Dendritic cell treated with granulocyte-macrophage colony-stimulating factor and Interleukin-4, amounts not matched to agents 40 ng/mL and 50 ng/mL, for 4 days (primary cell): ENCODE measurements around the gene THBS3.
"Not testable (repeated sequence)": the region's sequence is repeated elsewhere in the genome, so short reads cannot be mapped to it uniquely, and the experiment has no call there.

ENCODE experiments used
- H3K27ac Mint-ChIP-seq: one replicate; pipeline ENCODE4 v1.8.0; 2022; ENCODE audit warnings: mild to moderate bottlenecking, mixed read lengths
- H3K27me3 Mint-ChIP-seq: one replicate; pipeline ENCODE4 v1.8.0; 2022; ENCODE audit warnings: mild to moderate bottlenecking, mixed read lengths
- H3K36me3 Mint-ChIP-seq: one replicate; pipeline ENCODE4 v1.8.0; 2022; ENCODE audit warnings: low read depth, mixed read lengths
- H3K4me1 Mint-ChIP-seq: one replicate; pipeline ENCODE4 v1.8.0; 2022; ENCODE audit warnings: low read depth, mixed read lengths
- H3K4me3 Mint-ChIP-seq: one replicate; pipeline ENCODE4 v1.8.0; 2022; ENCODE audit warnings: mild to moderate bottlenecking, moderate library complexity, mixed read lengths
- H3K9me3 Mint-ChIP-seq: one replicate; pipeline ENCODE4 v1.8.0; 2022; ENCODE audit warnings: mixed read lengths
- intact Hi-C: fragments of 100-400 bp; cut with micrococcal nuclease; formaldehyde crosslinking; loops from one replicate; pipeline ENCODE4 v1.15.0; 2022

THBS3 gene

GRCh38 chr1:155227261-155228095, 19.8 kb upstream of the THBS3 start:
- peaks cover 3% of the 10 kb centered on the region for H3K27me3 Mint-ChIP-seq
- intact Hi-C loops = loop anchor here (2.0 to 5.0 kb wide), 2 partner anchors 19 to 50 kb away; partner anchors contain the start of gene MTX1
- no peaks in the 10 kb centered on the region for H3K9me3 Mint-ChIP-seq
- peak overlapping the region; percentile 77 for H3K4me3 Mint-ChIP-seq
- no peaks in the 10 kb centered on the region for H3K36me3 Mint-ChIP-seq
- peaks cover 42% of the 10 kb centered on the region for H3K4me1 Mint-ChIP-seq
- H3K27ac Mint-ChIP-seq = peak overlapping the region; percentile 93

GRCh38 chr1:155226910-155227260, 19.2 kb upstream of the THBS3 start:
- peak overlapping the region; percentile 93 for H3K27ac Mint-ChIP-seq
- peak overlapping the region; percentile 77 for H3K4me3 Mint-ChIP-seq
- intact Hi-C loops = loop anchor here (2.0 to 5.0 kb wide), 2 partner anchors 18 to 50 kb away; partner anchors contain the start of gene MTX1
- no peaks in the 10 kb centered on the region for H3K36me3 Mint-ChIP-seq
- H3K4me1 Mint-ChIP-seq = peaks cover 48% of the 10 kb centered on the region
- H3K27me3 Mint-ChIP-seq = peaks cover 3% of the 10 kb centered on the region
- H3K9me3 Mint-ChIP-seq = no peaks in the 10 kb centered on the region

- Mint-ChIP-seq H3K27me3 (peaks cover 3% of the 10 kb centered on the region), H3K36me3 (no peaks in the 10 kb centered on the region), H3K4me3 (peak overlapping the region; percentile 77), H3K4me1 (peaks cover 51% of the 10 kb centered on the region), H3K27ac (peak overlapping the region; percentile 93), H3K9me3 (no peaks in the 10 kb centered on the region)
- intact Hi-C loops = loop anchor here (2.0 to 5.0 kb wide), 2 partner anchors 18 to 49 kb away; partner anchors contain the start of gene MTX1
These were observed 18.7 kb upstream of the THBS3 start for GRCh38 chr1:155226188-155226909.

- not testable (repeated sequence) for H3K9me3 Mint-ChIP-seq, H3K36me3 Mint-ChIP-seq, H3K27me3 Mint-ChIP-seq, H3K4me3 Mint-ChIP-seq
- Mint-ChIP-seq H3K27ac (peak overlapping the region; percentile 93), H3K4me1 (peaks cover 57% of the 10 kb centered on the region)
- intact Hi-C loops = loop anchor here (5.0 kb wide), 1 partner anchor 48 kb away; no protein-coding TSS in a partner anchor
These were observed 17.7 kb upstream of the THBS3 start for GRCh38 chr1:155225404-155225759.

GRCh38 chr1:155223047-155223446, 15.3 kb upstream of the THBS3 start:
- Mint-ChIP-seq H3K27me3 (no peaks in the 10 kb centered on the region), H3K4me1 (peaks cover 79% of the 10 kb centered on the region), H3K9me3 (no peaks in the 10 kb centered on the region), H3K27ac (peak overlapping the region; percentile 72), H3K4me3 (no peak overlapping the region), H3K36me3 (no peaks in the 10 kb centered on the region)
- intact Hi-C loops = no loop called here

GRCh38 chr1:155220211-155220965, 12.7 kb upstream of the THBS3 start:
- H3K36me3 Mint-ChIP-seq, H3K4me3 Mint-ChIP-seq, H3K9me3 Mint-ChIP-seq, H3K27me3 Mint-ChIP-seq, intact Hi-C loops: not testable (repeated sequence)
- H3K27ac Mint-ChIP-seq = peak overlapping the region; percentile 77
- peaks cover 67% of the 10 kb centered on the region for H3K4me1 Mint-ChIP-seq

GRCh38 chr1:155219592-155220031, 11.9 kb upstream of the THBS3 start:
- Mint-ChIP-seq H3K9me3 (no peaks in the 10 kb centered on the region), H3K4me3 (no peak overlapping the region), H3K27ac (peak overlapping the region; percentile 77), H3K27me3 (no peaks in the 10 kb centered on the region), H3K4me1 (peaks cover 67% of the 10 kb centered on the region), H3K36me3 (peaks cover 12% of the 10 kb centered on the region)
- intact Hi-C loops = no loop called here

- no peaks in the 10 kb centered on the region for H3K27me3 Mint-ChIP-seq
- peaks cover 62% of the 10 kb centered on the region for H3K4me1 Mint-ChIP-seq
- peak overlapping the region; percentile 77 for H3K27ac Mint-ChIP-seq
- H3K9me3 Mint-ChIP-seq = no peaks in the 10 kb centered on the region
- intact Hi-C loops = no loop called here
- H3K4me3 Mint-ChIP-seq = no peak overlapping the region
- H3K36me3 Mint-ChIP-seq = peaks cover 12% of the 10 kb centered on the region
These were observed 11.3 kb upstream of the THBS3 start for GRCh38 chr1:155218854-155219591.

GRCh38 chr1:155214702-155215101, 7.0 kb upstream of the THBS3 start:
- intact Hi-C loops, H3K27ac Mint-ChIP-seq, H3K9me3 Mint-ChIP-seq, H3K27me3 Mint-ChIP-seq, H3K4me3 Mint-ChIP-seq: not testable (repeated sequence)
- H3K36me3 Mint-ChIP-seq = peaks cover 39% of the 10 kb centered on the region
- peaks cover 52% of the 10 kb centered on the region for H3K4me1 Mint-ChIP-seq

GRCh38 chr1:155212051-155212440, 4.3 kb upstream of the THBS3 start:
- H3K9me3 Mint-ChIP-seq, intact Hi-C loops, H3K27me3 Mint-ChIP-seq, H3K4me3 Mint-ChIP-seq: not testable (repeated sequence)
- Mint-ChIP-seq H3K36me3 (peaks cover 44% of the 10 kb centered on the region), H3K4me1 (peaks cover 58% of the 10 kb centered on the region), H3K27ac (peak overlapping the region; percentile 97)

- H3K4me1 Mint-ChIP-seq = peaks cover 64% of the 10 kb centered on the region
- peak overlapping the region; percentile 97 for H3K27ac Mint-ChIP-seq
- peaks cover 40% of the 10 kb centered on the region for H3K36me3 Mint-ChIP-seq
- intact Hi-C loops, H3K27me3 Mint-ChIP-seq, H3K4me3 Mint-ChIP-seq, H3K9me3 Mint-ChIP-seq: not testable (repeated sequence)
These were observed 3.8 kb upstream of the THBS3 start for GRCh38 chr1:155211381-155212050.

GRCh38 chr1:155210314-155211104, 2.8 kb upstream of the THBS3 start:
- peak overlapping the region; percentile 97 for H3K27ac Mint-ChIP-seq
- intact Hi-C loops = no loop called here
- H3K36me3 Mint-ChIP-seq = peaks cover 39% of the 10 kb centered on the region
- H3K4me1 Mint-ChIP-seq = peaks cover 60% of the 10 kb centered on the region
- H3K27me3 Mint-ChIP-seq = no peaks in the 10 kb centered on the region
- no peaks in the 10 kb centered on the region for H3K9me3 Mint-ChIP-seq
- H3K4me3 Mint-ChIP-seq = peak overlapping the region; percentile 5
